Neural cell (in vitro differentiated cells): ENCODE results near the gene PPARG.

Experiments used
- CTCF ChIP-seq: fragments of 450-650 bp; IDR thresholded peaks from 2 replicates; pipeline ENCODE4 v1.5.1; 2014; ENCODE audit warnings: antibody characterized with exemption, mild to moderate bottlenecking, moderate library complexity; ENCODE audit not compliant: poor library complexity, severe bottlenecking
- EP300 ChIP-seq: fragments of 450-650 bp; conservative IDR thresholded peaks from 2 replicates; pipeline ENCODE4 v1.6.1; 2014; ENCODE audit warnings: antibody characterized with exemption, mild to moderate bottlenecking, moderate library complexity; ENCODE audit not compliant: poor library complexity, severe bottlenecking
- RAD21 ChIP-seq: fragments of 450-650 bp; conservative IDR thresholded peaks from 2 replicates; pipeline ENCODE4 v1.6.1; 2014; ENCODE audit warnings: antibody characterized with exemption, mild to moderate bottlenecking, moderate library complexity
- TAF1 ChIP-seq: IDR thresholded peaks from 2 replicates; pipeline ENCODE4 v1.6.1; 2012; ENCODE audit warnings: low read depth

DNA sequence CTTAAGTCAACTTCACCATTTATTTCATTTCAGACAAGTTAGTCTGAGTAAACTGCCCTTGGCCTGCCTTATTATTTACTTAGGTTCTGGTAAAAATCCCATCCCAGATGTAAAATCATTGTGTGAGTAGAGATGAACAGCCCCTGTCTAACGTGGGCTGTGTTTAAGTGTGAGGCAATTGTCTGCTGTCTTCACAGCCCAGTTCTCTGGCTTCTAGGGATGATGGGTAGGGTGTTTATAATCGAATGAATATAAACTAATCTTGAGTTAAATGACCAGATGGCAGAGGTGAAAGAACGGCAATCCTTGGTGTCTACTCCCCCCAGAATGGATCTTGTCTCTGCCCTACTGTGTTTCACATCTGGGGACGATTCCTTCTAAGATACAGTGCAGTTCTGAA is 20.8 kb downstream of the PPARG start:
- no peak for TF ChIP-seq RAD21
- TF ChIP-seq CTCF: no peak
- no peak for TF ChIP-seq TAF1
- TF ChIP-seq EP300: no peak
